Liver (tissue), 9 donors: ENCODE results near the gene RNF112. TPM values are rescaled to one million over a fixed set of nuclear protein-coding genes. Genes with fewer than 3 reads are reported as not detected.

Experiments
- DNase-seq: peaks from one replicate; pipeline ENCODE4 v3.0.0-alpha.2; 2017; ENCODE audit warnings: low spot score
- H3K27ac ChIP-seq, 2 donors: one replicate each; pipeline ENCODE4 v1.7.0; 2013; ENCODE audit warnings: inconsistent platforms in 2 of 2, low read length in 2 of 2, control low read depth in 1 of 2, low read depth in 1 of 2, mild to moderate bottlenecking in 1 of 2
- H3K27me3 ChIP-seq, 4 donors: one replicate each; pipeline versions ENCODE4 v1.6.1 to v1.7.0; 2013; ENCODE audit warnings: low read length in 3 of 4, inconsistent platforms in 1 of 4, mild to moderate bottlenecking in 1 of 4, moderate library complexity in 1 of 4; ENCODE audit not compliant: control insufficient read depth in 4 of 4, insufficient read depth in 4 of 4
- H3K36me3 ChIP-seq, 4 donors: one replicate each; pipeline versions ENCODE4 v1.6.1 to v1.7.0; 2013; ENCODE audit warnings: low read length in 3 of 4, mild to moderate bottlenecking in 3 of 4, low read depth in 1 of 4, moderate library complexity in 1 of 4; ENCODE audit not compliant: control insufficient read depth in 4 of 4, insufficient read depth in 3 of 4
- H3K4me1 ChIP-seq, 4 donors: one replicate each; pipeline versions ENCODE4 v1.6.1 to v1.7.0; 2013; ENCODE audit warnings: low read length in 3 of 4, mild to moderate bottlenecking in 3 of 4, moderate library complexity in 1 of 4; ENCODE audit not compliant: control insufficient read depth in 4 of 4, insufficient read depth in 4 of 4
- H3K4me3 ChIP-seq, 3 donors: one replicate each; pipeline versions ENCODE4 v1.6.1 to v1.7.0; 2013; ENCODE audit warnings: low read length in 3 of 3, control low read depth in 1 of 3, low read depth in 1 of 3, mild to moderate bottlenecking in 1 of 3
- H3K9ac ChIP-seq, 2 donors: one replicate each; pipeline ENCODE4 v1.7.0; 2013; ENCODE audit warnings: low read length in 2 of 2, mild to moderate bottlenecking in 2 of 2, moderate library complexity in 2 of 2, control low read depth in 1 of 2, low read depth in 1 of 2
- H3K9me3 ChIP-seq, 4 donors: one replicate each; pipeline versions ENCODE4 v1.6.1 to v1.7.0; 2013; ENCODE audit warnings: low read length in 3 of 4; ENCODE audit not compliant: control insufficient read depth in 4 of 4
- ATF3 ChIP-seq: IDR thresholded peaks from 2 replicates; pipeline ENCODE4 v1.6.1; 2016; ENCODE audit warnings: antibody characterized with exemption
- CTCF ChIP-seq: fragments of 150-350 bp; IDR thresholded peaks from 2 replicates; pipeline ENCODE4 v1.5.1; 2017; ENCODE audit warnings: improper control_type of control experiment, low read depth, low read length; ENCODE audit not compliant: missing input control
- EGR1 ChIP-seq, 2 donors: IDR thresholded peaks; 2 replicates each; pipeline ENCODE4 v1.6.1; 2016 to 2018; ENCODE audit warnings: antibody characterized with exemption in 2 of 2, low read depth in 2 of 2
- FOXA1 ChIP-seq: IDR thresholded peaks from 2 replicates; pipeline ENCODE4 v1.6.1; 2016; ENCODE audit warnings: antibody characterized with exemption
- FOXA2 ChIP-seq: IDR thresholded peaks from 2 replicates; pipeline ENCODE4 v1.6.1; 2016; ENCODE audit warnings: antibody characterized with exemption
- GABPA ChIP-seq, 2 donors: IDR thresholded peaks in 1 of 2; conservative IDR thresholded peaks in 1 of 2; 2 replicates each; pipeline ENCODE4 v1.6.1; 2016; ENCODE audit warnings: antibody characterized with exemption in 2 of 2, mild to moderate bottlenecking in 1 of 2, moderate library complexity in 1 of 2
- HNF4A ChIP-seq, 2 donors: conservative IDR thresholded peaks; 2 replicates each; pipeline ENCODE4 v1.6.1; 2016; ENCODE audit warnings: antibody characterized with exemption in 2 of 2, mild to moderate bottlenecking in 2 of 2
- JUND ChIP-seq, 2 donors: IDR thresholded peaks; 2 replicates each; pipeline ENCODE4 v1.6.1; 2016; ENCODE audit warnings: antibody characterized with exemption in 2 of 2
- MAX ChIP-seq: IDR thresholded peaks from 2 replicates; pipeline ENCODE4 v1.6.1; 2016; ENCODE audit warnings: antibody characterized with exemption
- NR2F2 ChIP-seq: IDR thresholded peaks from 2 replicates; pipeline ENCODE4 v1.6.1; 2016; ENCODE audit warnings: antibody characterized with exemption
- SP1 ChIP-seq: IDR thresholded peaks from 2 replicates; pipeline ENCODE4 v1.6.1; 2018; ENCODE audit warnings: antibody characterized with exemption, mild to moderate bottlenecking
- TAF1 ChIP-seq: conservative IDR thresholded peaks from 2 replicates; pipeline ENCODE4 v1.6.1; 2016; ENCODE audit warnings: antibody characterized with exemption, mild to moderate bottlenecking
- YY1 ChIP-seq: IDR thresholded peaks from 2 replicates; pipeline ENCODE4 v1.6.1; 2016; ENCODE audit warnings: antibody characterized with exemption, mild to moderate bottlenecking
- ZBTB33 ChIP-seq: IDR thresholded peaks from 2 replicates; pipeline ENCODE4 v1.6.1; 2016; ENCODE audit warnings: antibody characterized with exemption
- WGBS: extraction: QIAGEN DNeasy Blood & Tissue Kit; methylation state at CpG from one replicate; pipeline ENCODE4 v1.1.7; 2013; 5-methylcytosine and 5-hydroxymethylcytosine counted together
- polyA plus RNA-seq, 2 donors: library from polyadenylated mRNA; stranded (reverse) in 1 of 2; unstranded in 1 of 2; fragments of 200-250 nt in 1 of 2; fragments of >200 nt in 1 of 2; fragmentation: Nextera tagmentation in 1 of 2; extraction: Ambion mirVana in 1 of 2; gene quantifications; one replicate each; pipeline versions ENCODE4 v1.2.1 to v1.2.3, GENCODE V29; 2013 to 2015
- total RNA-seq, 2 donors: library from RNA; depleted of rRNA; stranded (reverse); fragments of >200 nt; gene quantifications; one replicate each; pipeline ENCODE4 v1.2.3, GENCODE V29; 2014
- donor health status: healthy.
- donor health status: healthy.
- donor health status: healthy.
- donor health status: healthy.
- donor health status: healthy.

Gene RNF112
- total and polyA plus RNA-seq, 4 donors = 0.04 to 0.42 (median 0.20) TPM

- 95% methylated on average over 5 of the region's 5 CpGs for WGBS
- no peak overlapping the region for H3K27ac ChIP-seq
- H3K36me3 ChIP-seq = no peaks in the 10 kb centered on the region
- H3K9ac ChIP-seq = no peak overlapping the region
- no peaks in the 10 kb centered on the region for H3K4me1 ChIP-seq
- no peaks in the 10 kb centered on the region for H3K9me3 ChIP-seq
- no peak for DNase-seq
- TF ChIP-seq YY1 (no peak), MAX (no peak), TAF1 (no peak), HNF4A (conservative IDR thresholded peaks at IDR 0.05) (no peak), SP1 (no peak), ATF3 (no peak), JUND (IDR thresholded peaks at IDR 0.05) (no peak), NR2F2 (no peak), FOXA2 (no peak), ZBTB33 (no peak), GABPA (IDR thresholded peaks at IDR 0.05 in 1 of 2, conservative IDR thresholded peaks at IDR 0.05 in 1 of 2) (no peak)
- H3K27me3 ChIP-seq = no peaks in the 10 kb centered on the region
- H3K4me3 ChIP-seq = no peak overlapping the region
Measured at GRCh38 chr17:19405114-19405513, 5.9 kb upstream of the RNF112 start.

DNA sequence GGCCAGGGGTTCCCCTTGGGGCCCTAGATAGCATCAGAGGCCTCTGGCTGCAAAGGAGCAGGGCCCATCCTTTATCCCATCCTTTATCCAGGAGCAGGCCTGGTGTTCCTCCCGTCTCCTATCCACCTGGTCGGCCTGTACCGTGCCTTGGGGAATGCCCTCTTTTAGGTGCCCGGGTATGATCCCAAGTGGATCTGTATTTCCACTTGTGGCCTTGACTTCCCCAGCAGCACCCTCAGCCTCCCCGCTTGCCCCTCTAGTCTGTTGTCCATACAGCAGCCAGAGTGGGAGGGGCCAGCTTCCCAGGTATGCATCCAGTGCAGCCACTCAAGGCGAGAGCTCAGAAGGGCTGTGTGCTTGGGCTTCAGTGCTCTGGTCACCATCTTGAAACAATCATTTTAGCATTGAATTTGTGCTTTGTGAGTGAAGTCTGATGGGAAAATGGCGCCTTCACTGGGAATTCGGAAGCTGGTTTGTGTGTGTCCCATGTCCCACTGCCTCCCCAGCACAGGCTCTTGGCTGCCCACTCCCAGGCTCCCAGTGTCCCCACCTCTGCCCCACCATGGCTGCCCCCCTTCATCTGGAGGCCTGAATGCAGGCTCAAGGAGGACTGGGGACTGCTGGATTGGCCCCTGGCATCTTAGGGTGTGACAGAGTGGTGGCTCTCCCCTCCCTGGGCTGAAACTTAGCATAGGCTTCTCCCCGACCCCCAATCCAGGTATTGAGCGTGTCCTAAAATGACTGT is 3.3 kb upstream of the RNF112 start:
- H3K4me3 ChIP-seq = no peak overlapping the region
- no peak for DNase-seq
- no peak overlapping the region for H3K9ac ChIP-seq
- H3K36me3 ChIP-seq = no peaks in the 10 kb centered on the region
- TF ChIP-seq SP1 (no peak), ATF3 (no peak), EGR1 (IDR thresholded peaks at IDR 0.05; ENCODE audit: low read depth in 2 of 2) (no peak), ZBTB33 (no peak), CTCF (no peak), GABPA (IDR thresholded peaks at IDR 0.05 in 1 of 2, conservative IDR thresholded peaks at IDR 0.05 in 1 of 2) (no peak), NR2F2 (no peak), FOXA1 (no peak), HNF4A (conservative IDR thresholded peaks at IDR 0.05) (no peak), YY1 (no peak)
- H3K4me1 ChIP-seq = no peaks in the 10 kb centered on the region
- H3K9me3 ChIP-seq = no peaks in the 10 kb centered on the region
- no peaks in the 10 kb centered on the region for H3K27me3 ChIP-seq
- no peak overlapping the region for H3K27ac ChIP-seq
- 98% methylated on average over 10 of the region's 10 CpGs for WGBS
